Measurements from ENCODE around the gene GRIA1. TPM values are rescaled to one million over a fixed set of nuclear protein-coding genes. Genes with fewer than 3 reads are reported as not detected.

GRIA1 gene
- total RNA-seq, 4 donors from 2014 or later = 0.63 to 1.2 (median 0.93) TPM

- H3K4me3 ChIP-seq = no peak overlapping the region
- H3K4me1 ChIP-seq = no peaks in the 10 kb centered on the region
- no peak for TF ChIP-seq EP300 (IDR thresholded peaks at IDR 0.05)
- TF ChIP-seq CTCF (IDR thresholded peaks at IDR 0.05) = no peak
- TF ChIP-seq POLR2A (IDR thresholded peaks at IDR 0.05; ENCODE audit: low read depth) = no peak
- TF ChIP-seq POLR2AphosphoS5 (IDR thresholded peaks at IDR 0.05) = no peak
- 61% methylated on average over 5 of the region's 5 CpGs for WGBS
- no peaks in the 10 kb centered on the region for H3K9me3 ChIP-seq
- DNase-seq (ENCODE audit: extremely low spot score) = no peak
- no peak overlapping the region for H3K27ac ChIP-seq (replicated peaks in 1 of 4)
- no peaks in the 10 kb centered on the region for H3K36me3 ChIP-seq
- H3K27me3 ChIP-seq = no peaks in the 10 kb centered on the region
- intact Hi-C loops (cut with DNase I) = no loop called here
Measured at GRCh38 chr5:153658606-153659005, 168.1 kb downstream of the GRIA1 start.

- H3K4me1 ChIP-seq = no peaks in the 10 kb centered on the region
- no peaks in the 10 kb centered on the region for H3K36me3 ChIP-seq
- intact Hi-C loops (cut with DNase I) = no loop called here
- no peak for DNase-seq (ENCODE audit: extremely low spot score)
- no peak overlapping the region for H3K4me3 ChIP-seq
- no peaks in the 10 kb centered on the region for H3K27me3 ChIP-seq
- 98% methylated on average over 2 of the region's 2 CpGs for WGBS
- TF ChIP-seq EP300 (IDR thresholded peaks at IDR 0.05) (no peak), POLR2A (IDR thresholded peaks at IDR 0.05; ENCODE audit: low read depth) (no peak), POLR2AphosphoS5 (IDR thresholded peaks at IDR 0.05) (no peak), CTCF (IDR thresholded peaks at IDR 0.05) (no peak)
- no peaks in the 10 kb centered on the region for H3K9me3 ChIP-seq
- H3K27ac ChIP-seq (replicated peaks in 1 of 4) = no peak overlapping the region
Measured at GRCh38 chr5:153659039-153659736, 168.7 kb downstream of the GRIA1 start.

GRCh38 chr5:153660919-153661318 is 170.4 kb downstream of the GRIA1 start:
- no peak overlapping the region for H3K27ac ChIP-seq (replicated peaks in 1 of 4)
- intact Hi-C loops (cut with DNase I) = no loop called here
- H3K27me3 ChIP-seq = no peaks in the 10 kb centered on the region
- no peaks in the 10 kb centered on the region for H3K9me3 ChIP-seq
- H3K4me3 ChIP-seq = no peak overlapping the region
- TF ChIP-seq POLR2A (IDR thresholded peaks at IDR 0.05; ENCODE audit: low read depth) (no peak), CTCF (IDR thresholded peaks at IDR 0.05) (no peak), EP300 (IDR thresholded peaks at IDR 0.05) (no peak), POLR2AphosphoS5 (IDR thresholded peaks at IDR 0.05) (no peak)
- DNase-seq (ENCODE audit: extremely low spot score) = no peak
- H3K4me1 ChIP-seq = no peaks in the 10 kb centered on the region
- WGBS = 68% methylated on average over 2 of the region's 2 CpGs
- no peaks in the 10 kb centered on the region for H3K36me3 ChIP-seq

GRCh38 chr5:153661897-153662296 is 171.4 kb downstream of the GRIA1 start:
- H3K9me3 ChIP-seq = no peaks in the 10 kb centered on the region
- WGBS = 96% methylated on average over 2 of the region's 2 CpGs
- TF ChIP-seq POLR2A (IDR thresholded peaks at IDR 0.05; ENCODE audit: low read depth) = no peak
- no peak for TF ChIP-seq EP300 (IDR thresholded peaks at IDR 0.05)
- TF ChIP-seq CTCF (IDR thresholded peaks at IDR 0.05) = no peak
- no peak for TF ChIP-seq POLR2AphosphoS5 (IDR thresholded peaks at IDR 0.05)
- no peak for DNase-seq (ENCODE audit: extremely low spot score)
- no peak overlapping the region for H3K27ac ChIP-seq (replicated peaks in 1 of 4)
- no peak overlapping the region for H3K4me3 ChIP-seq
- H3K4me1 ChIP-seq = no peaks in the 10 kb centered on the region
- H3K36me3 ChIP-seq = no peaks in the 10 kb centered on the region
- intact Hi-C loops (cut with DNase I) = no loop called here
- no peaks in the 10 kb centered on the region for H3K27me3 ChIP-seq

- Histone ChIP-seq H3K4me1 (peaks cover 0 to 5% (median 0%) of the 10 kb centered on the region in 4 donors), H3K9me3 (no peaks in the 10 kb centered on the region), H3K4me3 (no peak overlapping the region), H3K36me3 (no peaks in the 10 kb centered on the region), H3K27ac (replicated peaks in 1 of 4) (no peak overlapping the region), H3K27me3 (no peaks in the 10 kb centered on the region)
- peak; percentile 34 for DNase-seq (ENCODE audit: extremely low spot score)
- TF ChIP-seq CTCF (IDR thresholded peaks at IDR 0.05) (no peak), POLR2A (IDR thresholded peaks at IDR 0.05; ENCODE audit: low read depth) (no peak), EP300 (IDR thresholded peaks at IDR 0.05) (no peak), POLR2AphosphoS5 (IDR thresholded peaks at IDR 0.05) (no peak)
- 73% methylated on average over 1 of the region's 1 CpG for WGBS
- intact Hi-C loops (cut with DNase I) = no loop called here
Measured at GRCh38 chr5:153670101-153670500, 179.6 kb downstream of the GRIA1 start.
